HTERT RPE-1 (cell line): ENCODE results near the gene EGR1.

Experiments used
- in situ Hi-C: fragments of 300-500 bp; cut with MboI; formaldehyde crosslinking; loops from 4 replicates; pipeline ENCODE4 v1.14.3; 2020; ENCODE audit warnings: low sequenced_read_pairs

EGR1 gene

GRCh38 chr5:138452720-138453119, 12.6 kb upstream of the EGR1 start:
- in situ Hi-C loops: no loop called here

- in situ Hi-C loops: no loop called here
Measured at GRCh38 chr5:138453590-138453989, 11.7 kb upstream of the EGR1 start.

GRCh38 chr5:138454121-138454520, 11.2 kb upstream of the EGR1 start:
- in situ Hi-C loops: no loop called here

DNA sequence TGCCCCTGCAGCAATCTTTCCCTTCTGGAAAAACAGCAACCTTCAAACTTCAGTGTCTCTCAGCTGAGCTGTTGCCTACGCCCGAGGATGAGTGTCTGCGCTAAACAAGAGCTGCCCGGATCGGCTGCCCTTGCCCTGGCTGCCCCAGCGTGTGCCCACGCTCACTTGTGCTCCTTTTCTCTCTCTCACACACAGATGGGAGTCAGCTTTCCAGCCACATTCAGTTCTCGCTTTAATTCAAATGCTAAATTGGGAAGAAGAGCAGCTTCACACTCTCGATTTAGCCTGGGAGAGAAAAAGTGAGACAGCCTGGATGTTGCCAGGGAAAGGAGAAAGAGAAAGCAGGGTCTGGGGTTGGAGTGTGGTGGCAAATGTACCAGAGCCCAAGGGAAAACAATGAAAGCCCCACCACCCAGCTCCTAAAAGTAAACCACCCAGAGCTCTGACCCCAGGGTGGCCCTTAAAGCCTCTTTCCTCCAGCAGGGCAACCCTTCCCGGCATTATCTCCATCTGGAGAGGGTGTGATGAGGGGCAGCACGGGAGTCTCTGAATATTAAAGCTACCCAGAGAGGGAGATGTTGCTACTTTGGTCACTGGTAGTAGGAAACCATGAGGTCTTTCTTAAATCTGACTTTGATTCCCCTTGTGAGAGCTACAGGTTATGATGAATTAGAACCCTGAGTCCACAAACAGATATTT, 9.9 kb upstream of the EGR1 start:
- in situ Hi-C loops: no loop called here

DNA sequence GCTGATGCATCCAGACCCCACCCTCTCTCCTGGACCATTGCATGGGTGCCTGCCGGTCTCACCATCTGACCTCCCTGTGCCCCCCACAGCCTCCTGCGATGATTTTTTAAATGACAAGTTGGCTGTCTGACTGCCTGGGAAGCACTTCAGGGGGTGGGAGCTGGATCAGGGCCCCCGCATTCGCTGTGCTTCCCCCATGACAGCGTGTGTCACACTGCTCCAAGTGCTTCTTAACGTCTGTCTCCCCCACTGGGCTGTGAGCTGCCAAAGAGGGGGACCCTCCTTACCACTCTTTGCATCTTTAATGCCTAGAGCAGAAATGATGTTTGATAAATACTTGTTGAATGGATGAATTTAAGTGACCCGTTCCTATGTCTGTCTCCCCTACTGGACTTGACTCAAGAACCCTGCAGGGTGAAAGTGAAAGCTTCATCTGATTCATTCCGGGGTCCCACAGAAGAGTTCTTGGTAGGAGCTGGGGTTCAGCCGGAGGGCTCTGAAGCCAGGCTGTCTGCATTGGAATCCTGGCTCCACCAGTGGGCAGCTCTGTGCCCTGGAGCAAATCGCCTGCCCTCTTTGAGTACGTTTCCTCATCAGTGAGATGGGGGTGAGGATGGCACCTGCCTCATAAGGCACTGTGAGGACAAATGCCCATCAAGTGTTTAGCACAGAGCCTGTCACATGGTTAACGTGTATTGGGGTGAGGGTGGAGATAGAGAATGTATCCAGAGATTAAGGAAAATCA, 7.6 kb upstream of the EGR1 start:
- in situ Hi-C loops: no loop called here

GRCh38 chr5:138458384-138458783, 6.9 kb upstream of the EGR1 start:
- in situ Hi-C loops: no loop called here

GRCh38 chr5:138458856-138459255, 6.4 kb upstream of the EGR1 start:
- in situ Hi-C loops: no loop called here

DNA sequence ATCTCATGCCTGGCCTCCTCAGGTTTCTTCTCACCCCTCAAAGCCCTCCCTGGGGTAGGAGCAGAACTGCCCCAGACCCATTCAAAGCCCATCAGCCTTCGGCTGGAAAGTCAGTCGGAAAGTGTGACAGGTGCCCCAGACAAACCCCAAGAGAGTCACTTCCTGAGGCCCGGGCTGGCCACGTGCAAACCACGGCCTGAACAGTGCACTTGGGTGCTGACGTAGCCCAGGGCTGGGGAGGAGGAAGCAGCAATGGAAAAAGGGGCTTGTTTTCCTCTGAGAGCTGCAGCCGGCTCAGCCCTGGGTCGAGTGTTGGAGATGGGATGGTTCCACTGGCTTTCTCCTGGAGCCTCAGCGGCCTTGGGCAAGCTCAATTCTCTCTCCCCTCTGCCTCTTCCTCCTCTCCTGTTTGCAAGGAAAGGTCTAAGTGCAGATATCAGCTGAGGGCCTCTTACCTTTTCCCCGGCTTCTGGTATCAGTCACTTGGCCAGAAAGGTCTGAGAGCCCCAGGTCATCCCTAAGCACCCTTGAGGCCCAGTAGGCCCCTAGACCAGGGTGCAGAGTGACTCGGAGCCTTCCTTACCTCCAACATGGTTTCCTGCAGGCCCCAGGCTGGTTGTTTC, 5.9 kb upstream of the EGR1 start:
- in situ Hi-C loops: no loop called here

DNA sequence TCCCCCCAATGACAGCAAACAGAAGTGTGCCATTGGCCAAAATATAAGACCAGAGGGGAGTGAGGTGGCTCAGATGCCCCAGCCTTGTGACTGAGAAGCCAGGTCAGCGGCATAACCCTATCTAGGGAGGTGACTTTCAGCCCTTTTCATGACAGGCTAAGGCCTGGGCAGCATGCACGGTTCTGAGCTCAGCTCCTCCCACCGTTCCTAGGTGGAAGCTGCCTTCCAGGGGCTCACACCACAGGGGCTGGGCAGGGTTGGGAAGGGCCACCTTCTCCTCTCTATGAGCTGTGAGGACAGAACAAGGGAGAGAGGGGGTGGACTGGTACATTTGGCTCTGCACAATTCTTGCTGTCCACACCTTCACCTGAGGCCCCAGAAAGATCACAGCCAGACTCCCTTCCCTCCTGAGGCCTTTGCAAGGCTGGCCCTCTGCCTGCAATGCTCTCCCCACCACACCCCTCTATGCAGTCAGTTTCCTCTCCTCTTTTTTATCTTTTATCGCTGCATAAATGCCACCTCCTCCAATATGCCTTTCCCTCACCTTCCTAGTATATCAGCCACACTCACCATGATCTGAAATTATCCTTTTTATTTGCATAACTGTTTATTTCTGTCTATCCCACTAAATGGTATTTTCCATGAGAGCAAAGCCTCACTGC, 5.1 kb upstream of the EGR1 start:
- in situ Hi-C loops: no loop called here

DNA sequence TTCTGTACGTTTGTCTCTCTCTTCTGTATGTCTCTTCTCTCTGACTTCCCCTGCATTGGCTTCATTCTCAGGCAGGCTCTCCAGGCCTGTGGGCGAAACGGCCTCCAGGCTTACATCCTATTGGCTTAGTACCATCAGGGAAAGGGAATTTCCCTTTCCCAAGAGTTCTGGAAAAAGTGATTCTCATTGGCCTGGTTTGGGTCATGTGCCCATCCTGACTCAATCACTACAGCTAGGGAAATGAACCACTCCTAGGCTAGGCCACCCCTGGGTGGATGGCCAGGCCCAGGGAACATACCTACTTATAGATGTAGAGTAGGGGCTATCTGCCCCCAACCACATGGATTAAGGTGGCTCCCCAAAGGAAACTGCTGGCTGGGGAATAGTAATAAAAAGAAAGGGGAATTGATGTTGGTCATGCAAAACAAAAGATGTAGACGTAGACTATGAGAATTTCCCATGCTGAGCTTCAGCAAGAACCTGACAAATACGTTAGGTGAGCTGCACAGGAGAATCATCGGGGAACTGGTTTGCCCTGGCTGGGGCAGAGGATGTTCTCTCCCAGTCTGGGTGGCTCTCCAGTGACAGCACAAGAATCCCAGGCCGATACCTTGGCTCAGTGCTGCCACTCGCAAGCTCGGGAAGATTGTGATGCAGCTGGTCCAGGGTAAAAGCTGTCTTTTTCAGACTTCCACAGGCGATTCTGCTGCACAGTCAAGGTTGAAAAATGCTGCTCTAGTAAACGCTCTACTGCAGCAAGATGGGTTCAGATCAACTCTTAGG, 3.7 kb upstream of the EGR1 start:
- in situ Hi-C loops: no loop called here

DNA sequence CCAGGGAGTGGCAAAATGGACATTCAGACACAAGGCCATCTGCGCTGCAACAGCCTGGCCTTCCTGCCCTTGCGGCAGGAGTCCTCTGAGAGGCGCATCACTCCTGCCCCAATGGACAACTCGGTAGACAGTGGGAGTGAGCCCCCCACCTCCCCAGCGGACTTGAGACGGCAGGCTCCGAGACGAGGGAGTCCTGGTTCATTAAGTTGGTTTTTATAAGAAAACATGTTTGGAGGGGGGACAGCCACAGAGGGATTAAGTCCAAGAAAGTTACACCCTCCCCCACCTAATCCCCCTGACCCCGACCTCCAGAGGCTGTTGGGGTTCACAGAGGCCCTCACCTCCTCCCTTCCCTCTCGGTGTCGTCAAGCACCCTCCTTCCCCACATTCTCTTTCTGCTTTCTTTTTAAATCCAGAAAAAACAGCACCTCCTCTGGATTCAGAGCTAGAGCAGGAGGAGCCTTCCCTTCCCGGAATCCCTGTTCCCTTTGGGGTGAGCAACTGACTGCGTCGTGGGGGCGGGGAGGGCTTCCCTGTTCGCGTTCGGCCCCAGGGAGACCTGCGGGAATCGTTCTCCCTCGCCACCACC, 1.8 kb upstream of the EGR1 start:
- in situ Hi-C loops: no loop called here

GRCh38 chr5:138464008-138464387, 1.3 kb upstream of the EGR1 start:
- in situ Hi-C loops: no loop called here

DNA sequence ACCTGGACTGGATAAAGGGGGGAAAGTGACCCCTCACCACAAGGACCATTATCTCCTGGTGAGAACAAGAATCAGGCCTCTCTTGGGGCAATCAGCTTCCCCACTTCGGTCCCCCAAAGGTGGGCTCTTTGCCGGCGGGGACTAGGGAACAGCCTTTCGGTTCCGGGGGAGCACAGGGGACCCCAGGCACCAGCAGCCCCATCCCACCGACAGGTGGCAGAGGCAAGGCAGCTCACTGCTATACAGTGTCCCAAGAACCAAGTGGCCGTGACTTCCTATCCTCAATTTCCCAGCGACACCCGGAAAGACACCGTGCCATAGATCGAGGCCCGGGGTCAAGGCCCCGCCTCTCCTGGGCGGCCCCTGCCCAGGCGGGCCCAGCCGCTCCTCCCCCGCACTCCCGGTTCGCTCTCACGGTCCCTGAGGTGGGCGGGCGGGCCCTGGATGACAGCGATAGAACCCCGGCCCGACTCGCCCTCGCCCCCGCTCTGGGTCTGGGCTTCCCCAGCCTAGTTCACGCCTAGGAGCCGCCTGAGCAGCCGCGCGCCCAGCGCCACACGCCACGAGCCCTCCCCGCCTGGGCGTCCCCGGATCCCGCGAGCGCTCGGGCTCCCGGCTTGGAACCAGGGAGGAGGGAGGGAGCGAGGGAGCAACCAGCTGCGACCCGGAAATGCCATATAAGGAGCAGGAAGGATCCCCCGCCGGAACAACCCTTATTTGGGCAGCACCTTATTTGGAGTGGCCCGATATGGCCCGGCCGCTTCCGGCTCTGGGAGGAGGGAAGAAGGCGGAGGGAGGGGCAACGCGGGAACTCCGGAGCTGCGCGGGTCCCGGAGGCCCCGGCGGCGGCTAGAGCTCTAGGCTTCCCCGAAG, 655 bp upstream of the EGR1 start:
- in situ Hi-C loops: no loop called here

DNA sequence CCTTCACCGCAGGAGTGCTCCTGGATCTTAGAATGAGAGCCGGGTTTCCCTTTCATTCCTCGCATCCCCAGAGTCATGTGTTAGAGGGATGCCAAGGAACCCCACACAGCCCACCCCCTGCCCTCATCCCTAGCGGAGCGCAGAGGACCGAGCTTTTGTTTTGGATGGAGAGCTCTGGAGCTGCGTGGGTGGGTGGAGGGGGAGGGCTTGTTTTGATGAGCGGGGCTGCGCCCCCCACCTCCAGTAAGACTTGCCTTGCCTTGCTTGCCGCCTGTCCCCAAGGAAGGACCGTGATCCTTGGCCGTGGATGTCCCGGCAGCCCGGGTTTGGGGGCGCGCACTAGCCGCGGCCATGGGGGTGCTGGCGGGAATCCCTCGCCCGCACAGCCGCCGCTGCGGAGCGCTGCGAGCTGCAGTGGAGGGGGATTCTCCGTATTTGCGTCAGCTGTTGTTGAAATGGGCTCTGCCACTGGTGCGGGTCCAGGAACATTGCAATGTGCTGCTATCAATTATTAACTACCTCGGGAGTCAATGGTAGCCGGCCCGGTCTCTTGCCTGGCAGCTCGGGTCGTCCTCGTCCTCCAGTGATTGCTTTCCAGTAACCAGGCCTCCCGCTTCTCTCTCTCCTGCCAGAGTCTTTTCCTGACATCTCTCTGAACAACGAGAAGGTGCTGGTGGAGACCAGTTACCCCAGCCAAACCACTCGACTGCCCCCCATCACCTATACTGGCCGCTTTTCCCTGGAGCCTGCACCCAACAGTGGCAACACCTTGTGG, 1.0 kb downstream of the EGR1 start:
- in situ Hi-C loops: no loop called here

- in situ Hi-C loops: no loop called here
Measured at GRCh38 chr5:138466900-138467710, 1.8 kb downstream of the EGR1 start.

- in situ Hi-C loops: no loop called here
Measured at GRCh38 chr5:138467711-138468132, 2.4 kb downstream of the EGR1 start.

GRCh38 chr5:138468133-138468965, 3.1 kb downstream of the EGR1 start:
- in situ Hi-C loops: no loop called here
